Rectal smooth muscle tissue (tissue), 1 donor: Measurements from ENCODE around the gene ARL1.
"Not testable (repeated sequence)": the region's sequence is repeated elsewhere in the genome, so short reads cannot be mapped to it uniquely, and the experiment has no call there.

ENCODE experiments used
- H3K27ac ChIP-seq: one replicate; pipeline ENCODE4 v1.7.0; 2013; ENCODE audit warnings: low read depth, low read length, inconsistent platforms
- H3K27me3 ChIP-seq: one replicate; pipeline ENCODE4 v1.7.0; 2013; ENCODE audit warnings: low read length; ENCODE audit not compliant: control insufficient read depth, insufficient read depth
- H3K36me3 ChIP-seq: one replicate; pipeline ENCODE4 v1.7.0; 2013; ENCODE audit warnings: low read length; ENCODE audit not compliant: control insufficient read depth, insufficient read depth
- H3K4me1 ChIP-seq: one replicate; pipeline ENCODE4 v1.7.0; 2013; ENCODE audit warnings: low read length; ENCODE audit not compliant: control insufficient read depth, insufficient read depth
- H3K4me3 ChIP-seq: one replicate; pipeline ENCODE4 v1.7.0; 2013; ENCODE audit warnings: low read length
- H3K9ac ChIP-seq: one replicate; pipeline ENCODE4 v1.7.0; 2013; ENCODE audit warnings: low read length

Gene ARL1

GRCh38 chr12:101391181-101391580 is 16.4 kb downstream of the ARL1 start:
- not testable (repeated sequence) for H3K4me3 ChIP-seq, H3K27ac ChIP-seq, H3K4me1 ChIP-seq, H3K27me3 ChIP-seq, H3K9ac ChIP-seq
- H3K36me3 ChIP-seq = peaks cover 10% of the 10 kb centered on the region

GRCh38 chr12:101379149-101379548 is 28.4 kb downstream of the ARL1 start:
- no peaks in the 10 kb centered on the region for H3K4me1 ChIP-seq
- H3K27ac ChIP-seq = no peak overlapping the region
- H3K27me3 ChIP-seq = no peaks in the 10 kb centered on the region
- no peak overlapping the region for H3K4me3 ChIP-seq
- H3K36me3 ChIP-seq = peaks cover 8% of the 10 kb centered on the region
- no peak overlapping the region for H3K9ac ChIP-seq

GRCh38 chr12:101375573-101375972 is 32.0 kb downstream of the ARL1 start:
- Histone ChIP-seq H3K27me3 (no peaks in the 10 kb centered on the region), H3K4me1 (no peaks in the 10 kb centered on the region), H3K27ac (no peak overlapping the region), H3K9ac (no peak overlapping the region), H3K36me3 (peaks cover 18% of the 10 kb centered on the region), H3K4me3 (no peak overlapping the region)

- Histone ChIP-seq H3K9ac (no peak overlapping the region), H3K36me3 (peaks cover 22% of the 10 kb centered on the region), H3K27ac (no peak overlapping the region), H3K4me1 (no peaks in the 10 kb centered on the region), H3K27me3 (no peaks in the 10 kb centered on the region), H3K4me3 (no peak overlapping the region)
Measured at GRCh38 chr12:101372431-101372830, 35.1 kb downstream of the ARL1 start.

GRCh38 chr12:101368016-101368415 is 39.6 kb downstream of the ARL1 start:
- H3K27ac ChIP-seq = no peak overlapping the region
- peaks cover 30% of the 10 kb centered on the region for H3K36me3 ChIP-seq
- no peaks in the 10 kb centered on the region for H3K27me3 ChIP-seq

GRCh38 chr12:101361455-101361854 is 46.1 kb downstream of the ARL1 start:
- peaks cover 10% of the 10 kb centered on the region for H3K36me3 ChIP-seq
- H3K9ac ChIP-seq = no peak overlapping the region
- no peak overlapping the region for H3K4me3 ChIP-seq
- H3K27me3 ChIP-seq = no peaks in the 10 kb centered on the region
- no peaks in the 10 kb centered on the region for H3K4me1 ChIP-seq
- H3K27ac ChIP-seq = no peak overlapping the region

More at GRCh38 chr12:101368016-101368415, 39.6 kb downstream of the ARL1 start:
- Histone ChIP-seq H3K9ac (no peak overlapping the region), H3K4me1 (no peaks in the 10 kb centered on the region), H3K4me3 (no peak overlapping the region)

- Histone ChIP-seq H3K9ac (no peak overlapping the region), H3K36me3 (peaks cover 11% of the 10 kb centered on the region), H3K27me3 (no peaks in the 10 kb centered on the region), H3K4me1 (no peaks in the 10 kb centered on the region), H3K27ac (no peak overlapping the region), H3K4me3 (no peak overlapping the region)
Measured at GRCh38 chr12:101356794-101357193, 50.8 kb downstream of the ARL1 start.

GRCh38 chr12:101351682-101352081 is 55.9 kb downstream of the ARL1 start:
- no peak overlapping the region for H3K27ac ChIP-seq
- H3K9ac ChIP-seq = no peak overlapping the region
- no peaks in the 10 kb centered on the region for H3K4me1 ChIP-seq
- H3K4me3 ChIP-seq = no peak overlapping the region
- H3K27me3 ChIP-seq = no peaks in the 10 kb centered on the region
- peaks cover 5% of the 10 kb centered on the region for H3K36me3 ChIP-seq

GRCh38 chr12:101343893-101344292 is 63.7 kb downstream of the ARL1 start:
- Histone ChIP-seq H3K27me3 (no peaks in the 10 kb centered on the region), H3K27ac (no peak overlapping the region), H3K4me3 (no peak overlapping the region), H3K4me1 (no peaks in the 10 kb centered on the region), H3K36me3 (peaks cover 3% of the 10 kb centered on the region), H3K9ac (no peak overlapping the region)
